ENCODE data around the gene DPYD.

The DPYD gene

DNA sequence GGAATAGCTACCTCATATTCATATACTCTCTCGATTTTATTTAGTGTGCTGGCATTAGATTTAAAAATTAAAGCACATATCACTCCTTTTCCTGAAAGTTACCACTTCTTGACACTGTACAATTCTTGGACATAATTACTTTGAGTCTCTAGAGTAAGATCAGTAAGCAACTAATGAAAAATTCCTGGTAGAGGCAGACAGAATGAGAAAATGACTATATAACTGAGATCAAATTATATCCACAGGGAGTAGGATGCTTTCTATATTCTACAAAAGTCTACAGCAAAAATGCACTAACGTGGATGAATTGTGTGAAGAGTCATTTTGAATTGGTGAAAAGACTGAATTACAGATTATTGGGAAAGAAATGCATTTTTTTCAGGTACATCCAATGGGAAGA, 753.6 kb downstream of the DPYD start:
- no peak for DNase-seq
- no peak for TF ChIP-seq CTCF (IDR thresholded peaks at IDR 0.05)
- no peaks in the 10 kb centered on the region for H3K27me3 Mint-ChIP-seq (ENCODE audit: low read depth, poor library complexity)
- H3K36me3 Mint-ChIP-seq (ENCODE audit: low read depth), result no peaks in the 10 kb centered on the region
- H3K27ac Mint-ChIP-seq, result no peak overlapping the region
- H3K4me3 Mint-ChIP-seq, result no peak overlapping the region
- H3K9me3 Mint-ChIP-seq, result peaks cover 15% of the 10 kb centered on the region
- H3K4me1 Mint-ChIP-seq, result no peaks in the 10 kb centered on the region

DNA sequence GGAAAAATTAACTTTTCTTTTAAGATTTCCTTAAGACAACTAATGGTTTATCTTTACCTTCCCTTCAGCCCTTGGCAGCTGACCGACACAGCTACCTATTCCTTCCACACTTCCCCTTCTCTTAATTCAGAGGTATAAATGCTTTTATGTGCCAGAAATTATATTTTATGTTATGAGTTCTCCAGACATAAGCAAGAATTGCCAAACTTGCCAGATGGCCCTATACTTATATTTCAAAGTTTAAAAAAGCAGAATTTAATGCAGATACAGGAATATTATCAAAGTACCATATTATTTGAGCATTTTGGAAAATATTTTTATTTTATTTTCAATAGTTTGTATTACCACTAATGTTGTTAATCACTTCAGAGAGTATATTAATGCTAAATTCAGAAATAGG, 754.2 kb downstream of the DPYD start:
- Mint-ChIP-seq H3K27ac (no peak overlapping the region), H3K4me1 (no peaks in the 10 kb centered on the region), H3K4me3 (no peak overlapping the region), H3K36me3 (ENCODE audit: low read depth) (no peaks in the 10 kb centered on the region), H3K9me3 (peaks cover 15% of the 10 kb centered on the region), H3K27me3 (ENCODE audit: low read depth, poor library complexity) (no peaks in the 10 kb centered on the region)
- no peak for TF ChIP-seq CTCF (IDR thresholded peaks at IDR 0.05)
- no peak for DNase-seq

DNA sequence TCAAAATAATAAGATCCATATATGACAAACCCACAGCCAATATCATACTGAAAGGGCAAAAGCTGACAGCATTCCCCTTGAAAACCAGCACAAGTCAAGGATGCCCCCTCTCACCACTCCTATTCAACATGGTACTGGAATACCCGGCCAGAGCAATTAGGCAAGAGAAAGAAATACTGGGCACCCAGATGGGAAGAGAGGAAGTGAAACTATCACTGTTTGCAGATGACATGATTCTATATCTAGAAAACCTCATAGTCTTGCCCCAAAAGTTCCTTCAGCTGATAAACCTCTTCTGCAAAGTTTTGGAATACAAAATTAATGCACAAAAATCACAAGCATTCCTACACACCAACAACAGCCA, 756.6 kb downstream of the DPYD start:
- H3K4me1 Mint-ChIP-seq, result no peaks in the 10 kb centered on the region
- no peaks in the 10 kb centered on the region for H3K27me3 Mint-ChIP-seq (ENCODE audit: low read depth, poor library complexity)
- TF ChIP-seq CTCF (IDR thresholded peaks at IDR 0.05), result no peak
- no peak overlapping the region for H3K27ac Mint-ChIP-seq
- H3K9me3 Mint-ChIP-seq, result peaks cover 15% of the 10 kb centered on the region
- no peak overlapping the region for H3K4me3 Mint-ChIP-seq
- no peaks in the 10 kb centered on the region for H3K36me3 Mint-ChIP-seq (ENCODE audit: low read depth)
- DNase-seq, result no peak

DNA sequence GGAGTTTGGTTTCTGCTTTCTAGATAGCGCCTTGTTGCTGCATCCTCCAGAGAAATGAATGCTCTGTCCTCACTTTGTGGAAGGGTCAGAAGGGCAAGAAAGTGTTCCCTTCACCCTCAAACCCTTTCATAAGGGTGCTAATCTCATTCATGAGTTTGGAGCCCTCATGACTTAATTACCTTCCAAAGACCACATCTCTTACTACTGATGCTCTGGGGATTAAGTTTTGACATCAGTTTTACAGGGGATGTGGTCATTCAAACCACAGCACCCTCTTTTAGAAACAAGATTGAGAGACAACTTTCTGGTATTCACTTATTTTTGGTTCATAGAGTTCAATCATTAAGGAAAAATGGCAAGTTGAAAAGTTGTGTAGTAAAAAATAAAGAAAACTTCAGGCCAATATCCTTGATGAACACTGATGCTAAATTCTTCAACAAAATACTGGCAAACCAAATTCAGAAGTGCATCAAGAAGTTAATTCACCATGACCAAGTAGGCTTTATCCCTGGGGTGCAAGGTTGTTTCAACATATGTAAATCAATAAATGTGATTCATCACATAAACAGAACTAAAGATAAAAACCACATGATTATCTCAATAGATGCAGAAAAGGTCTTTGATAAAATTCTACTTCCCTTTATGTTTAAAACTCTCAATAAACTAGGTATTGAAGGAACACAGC, 757.1 kb downstream of the DPYD start:
- no peak for TF ChIP-seq CTCF (IDR thresholded peaks at IDR 0.05)
- H3K36me3 Mint-ChIP-seq (ENCODE audit: low read depth), result no peaks in the 10 kb centered on the region
- no peak for DNase-seq
- no peaks in the 10 kb centered on the region for H3K27me3 Mint-ChIP-seq (ENCODE audit: low read depth, poor library complexity)
- no peaks in the 10 kb centered on the region for H3K4me1 Mint-ChIP-seq
- H3K4me3 Mint-ChIP-seq, result no peak overlapping the region
- H3K9me3 Mint-ChIP-seq, result peaks cover 15% of the 10 kb centered on the region
- no peak overlapping the region for H3K27ac Mint-ChIP-seq

GRCh38 chr1:97160818-97161217, 760.0 kb downstream of the DPYD start:
- H3K27me3 Mint-ChIP-seq (ENCODE audit: low read depth, poor library complexity), result no peaks in the 10 kb centered on the region
- no peak overlapping the region for H3K27ac Mint-ChIP-seq
- no peak overlapping the region for H3K4me3 Mint-ChIP-seq
- H3K9me3 Mint-ChIP-seq, result peaks cover 15% of the 10 kb centered on the region
- peaks cover 5% of the 10 kb centered on the region for H3K4me1 Mint-ChIP-seq
- DNase-seq, result no peak
- no peaks in the 10 kb centered on the region for H3K36me3 Mint-ChIP-seq (ENCODE audit: low read depth)
- no peak for TF ChIP-seq CTCF (IDR thresholded peaks at IDR 0.05)

- no peak for TF ChIP-seq CTCF (IDR thresholded peaks at IDR 0.05)
- Mint-ChIP-seq H3K27ac (no peak overlapping the region), H3K36me3 (ENCODE audit: low read depth) (no peaks in the 10 kb centered on the region), H3K4me3 (no peak overlapping the region), H3K9me3 (peaks cover 13% of the 10 kb centered on the region), H3K4me1 (peaks cover 5% of the 10 kb centered on the region), H3K27me3 (ENCODE audit: low read depth, poor library complexity) (no peaks in the 10 kb centered on the region)
- DNase-seq, result no peak
These were observed 761.5 kb downstream of the DPYD start for GRCh38 chr1:97159342-97159741.

Data from nephron progenitor cell (in vitro differentiated cells).